Retinal pigment epithelial cell (primary cell): ENCODE measurements around the gene ADGRL3.

Source experiments
- DNase-seq: peaks from one replicate; pipeline ENCODE4 v3.0.0-alpha.2; 2010; ENCODE audit warnings: low read depth
- H3K4me3 ChIP-seq: 2 replicates; pipeline ENCODE4 v1.5.1; 2011; ENCODE audit warnings: mild to moderate bottlenecking, low read length, control low read depth, moderate library complexity
- CTCF ChIP-seq: conservative IDR thresholded peaks from 2 replicates; pipeline ENCODE4 v1.5.1; 2011; ENCODE audit warnings: low read depth, low read length, control low read depth, inconsistent platforms

Gene ADGRL3

GRCh38 chr4:61427099-61427817 is 227.1 kb downstream of the ADGRL3 start:
- TF ChIP-seq CTCF: no peak
- H3K4me3 ChIP-seq: no peak overlapping the region

GRCh38 chr4:61427818-61428495 is 227.8 kb downstream of the ADGRL3 start:
- TF ChIP-seq CTCF: no peak
- H3K4me3 ChIP-seq: no peak overlapping the region
- DNase-seq: no peak

More at GRCh38 chr4:61427099-61427817, 227.1 kb downstream of the ADGRL3 start:
- no peak for DNase-seq

- H3K4me3 ChIP-seq: no peak overlapping the region
- TF ChIP-seq CTCF: no peak
- no peak for DNase-seq
Measured at GRCh38 chr4:61428950-61429349, 228.8 kb downstream of the ADGRL3 start.

DNA sequence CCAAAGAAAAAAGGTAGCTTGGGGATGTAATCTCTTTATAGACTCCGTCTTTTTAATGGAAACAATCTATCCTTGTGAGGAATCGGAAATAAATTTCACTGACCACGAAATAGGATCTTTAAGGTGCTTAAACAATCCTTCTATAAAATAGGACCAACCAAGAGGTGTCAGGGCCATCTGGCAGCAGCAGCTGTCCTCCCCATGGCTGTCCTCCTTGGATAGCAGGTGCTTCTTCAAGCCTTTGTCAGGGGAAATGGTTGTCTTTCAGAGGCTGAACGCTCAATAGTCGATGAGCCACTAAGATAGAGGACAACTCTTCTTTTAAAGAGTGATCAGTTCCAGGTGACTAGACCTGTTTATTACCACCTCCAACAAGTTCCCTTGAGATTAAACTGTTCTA is 231.0 kb downstream of the ADGRL3 start:
- DNase-seq: no peak
- H3K4me3 ChIP-seq: no peak overlapping the region
- TF ChIP-seq CTCF: no peak

DNA sequence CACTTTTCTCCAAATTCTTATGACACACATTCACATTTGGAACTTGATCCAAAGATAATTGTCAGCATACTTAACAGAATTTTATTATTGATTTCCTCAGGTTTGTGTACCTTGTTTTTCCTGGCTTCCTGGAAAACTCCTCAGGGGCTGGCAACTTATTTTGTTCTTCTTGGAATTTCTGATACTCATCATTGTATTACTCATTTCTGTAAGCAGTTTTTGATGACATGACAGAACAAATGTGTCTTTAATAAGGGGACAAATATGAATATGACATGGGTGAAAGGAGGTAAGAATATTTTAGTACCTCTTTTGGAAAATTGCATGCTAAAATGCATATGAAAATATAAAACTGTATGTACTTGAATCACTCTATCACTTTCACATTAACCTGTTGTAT is 237.8 kb downstream of the ADGRL3 start:
- no peak for DNase-seq
- no peak overlapping the region for H3K4me3 ChIP-seq
- TF ChIP-seq CTCF: no peak

GRCh38 chr4:61440321-61440720 is 240.2 kb downstream of the ADGRL3 start:
- no peak for TF ChIP-seq CTCF
- DNase-seq: no peak
- no peak overlapping the region for H3K4me3 ChIP-seq

DNA sequence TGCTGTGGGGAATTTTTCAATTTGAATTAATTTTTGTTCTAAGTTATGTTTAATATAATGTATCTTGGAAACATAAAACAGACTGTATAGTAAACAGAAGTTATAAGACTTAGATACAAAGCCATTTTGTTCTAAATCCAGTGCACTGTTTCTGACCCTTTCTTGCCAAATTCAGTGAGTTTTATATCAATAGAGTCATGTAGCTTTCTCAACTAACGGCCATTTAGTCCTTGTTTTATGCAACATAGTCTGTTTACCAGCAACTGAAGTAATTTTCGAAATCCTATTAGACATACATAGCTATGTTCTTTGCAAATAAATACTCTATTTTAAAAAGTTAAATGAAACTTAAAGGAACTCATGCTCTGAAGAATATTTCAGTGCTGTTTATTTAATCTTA is 242.8 kb downstream of the ADGRL3 start:
- DNase-seq: no peak
- H3K4me3 ChIP-seq: no peak overlapping the region
- TF ChIP-seq CTCF: no peak
